ENCODE results near the gene FKBP2.

The FKBP2 gene

GRCh38 chr11:64285885-64286800 is 45.2 kb downstream of the FKBP2 start:
- DNase-seq (ENCODE audit: low spot score), result no peak

GRCh38 chr11:64286801-64287159 is 45.9 kb downstream of the FKBP2 start:
- DNase-seq (ENCODE audit: low spot score), result no peak

- no peak for DNase-seq (ENCODE audit: low spot score)
Measured at GRCh38 chr11:64287676-64288352, 46.9 kb downstream of the FKBP2 start.

DNA sequence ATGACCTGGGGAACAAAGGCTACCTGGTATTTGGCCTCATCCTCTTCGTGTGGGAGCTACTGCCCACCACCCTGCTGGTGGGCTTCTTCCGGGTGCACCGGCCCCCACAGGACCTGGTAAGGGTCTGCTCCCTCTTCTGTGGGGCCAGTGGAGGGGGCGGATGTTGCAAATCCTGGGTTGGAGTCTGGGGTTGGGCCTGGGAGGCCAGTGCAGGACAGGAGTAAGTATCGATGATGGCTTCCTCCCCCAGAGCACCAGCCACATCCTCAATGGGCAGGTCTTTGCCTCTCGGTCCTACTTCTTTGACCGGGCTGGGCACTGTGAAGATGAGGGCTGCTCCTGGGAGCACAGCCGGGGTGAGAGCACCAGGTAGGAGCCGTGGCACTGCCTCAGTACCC is 47.5 kb downstream of the FKBP2 start:
- DNase-seq (ENCODE audit: low spot score), result no peak

- DNase-seq (ENCODE audit: low spot score), result no peak
Measured at GRCh38 chr11:64289002-64289564, 48.2 kb downstream of the FKBP2 start.

- DNase-seq (ENCODE audit: low spot score), result no peak
Measured at GRCh38 chr11:64290352-64291261, 49.7 kb downstream of the FKBP2 start.

DNA sequence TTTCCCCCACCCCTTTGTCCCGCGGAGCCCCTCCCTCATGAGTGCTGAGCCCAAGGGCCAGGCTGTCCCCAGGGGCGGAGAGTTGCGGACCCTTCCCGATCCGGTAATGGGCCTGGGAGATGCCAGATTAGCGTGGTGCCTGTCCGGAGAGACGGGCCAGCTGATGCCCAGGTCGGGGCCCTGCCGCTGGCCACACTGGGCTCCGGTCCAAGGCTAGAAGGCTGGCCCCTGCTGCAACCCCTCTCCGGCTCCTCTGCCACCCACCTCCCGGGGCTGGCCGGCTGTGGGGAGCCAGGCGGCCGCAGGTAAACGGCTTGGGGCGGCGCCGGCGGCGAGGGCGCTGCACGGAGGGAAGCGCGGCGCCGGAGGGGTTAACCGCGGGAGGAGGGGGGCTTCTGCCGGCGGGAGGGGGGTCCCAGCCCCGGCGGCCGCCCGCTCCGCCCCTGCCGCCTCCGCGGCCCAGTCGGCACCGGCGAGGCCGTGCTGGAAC is 50.4 kb downstream of the FKBP2 start, which contains the start of gene KCNK4:
Gene KCNK4 (plus strand): TSS at position 41 of the 490 bp plus-strand sequence. CDS start 1,717 bp downstream, outside the sequence.
- no peak for DNase-seq (ENCODE audit: low spot score)

DNA sequence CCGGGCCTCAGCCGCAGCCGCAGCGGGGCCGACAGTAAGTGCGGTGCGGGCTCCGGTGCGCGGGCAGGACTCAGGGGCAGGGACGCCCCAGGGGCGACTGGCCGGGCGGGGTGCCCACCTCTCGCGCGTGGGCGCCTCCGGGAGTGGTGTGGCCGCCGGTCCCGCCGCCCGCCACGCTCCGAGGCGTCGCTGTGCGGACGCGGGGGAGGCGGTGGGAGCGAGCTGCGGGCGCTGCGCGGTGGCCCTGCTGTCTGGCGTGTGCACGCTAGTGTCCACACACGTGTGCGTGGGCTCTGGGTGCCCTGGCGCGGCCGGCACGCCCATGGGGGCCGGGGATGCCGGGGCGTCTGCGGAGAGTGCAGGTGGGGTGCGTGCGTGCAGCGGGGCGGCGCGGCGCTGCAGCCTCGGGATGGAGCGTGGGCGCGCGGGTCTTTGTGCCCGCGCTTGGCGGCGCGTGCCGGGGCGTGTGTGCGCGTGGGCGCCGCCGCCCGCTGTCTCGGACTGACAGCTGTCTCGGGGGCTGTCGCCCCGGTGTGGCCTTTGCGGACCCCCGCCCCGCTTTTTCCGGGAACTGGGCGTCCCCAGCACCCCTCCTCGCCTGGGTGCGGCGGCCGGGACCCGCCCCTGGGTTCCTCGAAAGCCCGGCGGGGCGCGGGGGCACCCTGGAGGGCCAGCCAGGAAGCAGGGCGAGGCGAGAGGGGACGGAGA is 51.0 kb downstream of the FKBP2 start:
- DNase-seq (ENCODE audit: low spot score), result no peak

GRCh38 chr11:64292460-64293254 is 51.8 kb downstream of the FKBP2 start:
- DNase-seq (ENCODE audit: low spot score), result no peak

Data from AG08396 (cell line).